Liver (tissue), 3 donors: Measurements from ENCODE around the gene DCP2.

Experiments used
- FOXA1 ChIP-seq: IDR thresholded peaks from 2 replicates; pipeline ENCODE4 v1.6.1; 2016; ENCODE audit warnings: antibody characterized with exemption
- GABPA ChIP-seq, 2 donors: IDR thresholded peaks in 1 of 2; conservative IDR thresholded peaks in 1 of 2; 2 replicates each; pipeline ENCODE4 v1.6.1; 2016; ENCODE audit warnings: antibody characterized with exemption in 2 of 2, mild to moderate bottlenecking in 1 of 2, moderate library complexity in 1 of 2
- JUND ChIP-seq, 2 donors: IDR thresholded peaks; 2 replicates each; pipeline ENCODE4 v1.6.1; 2016; ENCODE audit warnings: antibody characterized with exemption in 2 of 2
- RAD21 ChIP-seq, 2 donors: IDR thresholded peaks; 2 replicates each; pipeline ENCODE4 v1.6.1; 2016; ENCODE audit warnings: antibody characterized with exemption in 2 of 2, mild to moderate bottlenecking in 2 of 2
- SP1 ChIP-seq: IDR thresholded peaks from 2 replicates; pipeline ENCODE4 v1.6.1; 2018; ENCODE audit warnings: antibody characterized with exemption, mild to moderate bottlenecking
- YY1 ChIP-seq: IDR thresholded peaks from 2 replicates; pipeline ENCODE4 v1.6.1; 2016; ENCODE audit warnings: antibody characterized with exemption, mild to moderate bottlenecking
- TF ChIP-seq, protein P1 (sequence below): fragments of 150-350 bp; IDR thresholded peaks from 2 replicates; pipeline ENCODE4 v1.5.1; 2017; ENCODE audit warnings: improper control_type of control experiment, low read depth, low read length; ENCODE audit not compliant: missing input control
- TF ChIP-seq, protein P2 (sequence below): IDR thresholded peaks from 2 replicates; pipeline ENCODE4 v1.6.1; 2016; ENCODE audit warnings: antibody characterized with exemption, mild to moderate bottlenecking
- donor health status: healthy.
- donor health status: healthy.

DNA sequence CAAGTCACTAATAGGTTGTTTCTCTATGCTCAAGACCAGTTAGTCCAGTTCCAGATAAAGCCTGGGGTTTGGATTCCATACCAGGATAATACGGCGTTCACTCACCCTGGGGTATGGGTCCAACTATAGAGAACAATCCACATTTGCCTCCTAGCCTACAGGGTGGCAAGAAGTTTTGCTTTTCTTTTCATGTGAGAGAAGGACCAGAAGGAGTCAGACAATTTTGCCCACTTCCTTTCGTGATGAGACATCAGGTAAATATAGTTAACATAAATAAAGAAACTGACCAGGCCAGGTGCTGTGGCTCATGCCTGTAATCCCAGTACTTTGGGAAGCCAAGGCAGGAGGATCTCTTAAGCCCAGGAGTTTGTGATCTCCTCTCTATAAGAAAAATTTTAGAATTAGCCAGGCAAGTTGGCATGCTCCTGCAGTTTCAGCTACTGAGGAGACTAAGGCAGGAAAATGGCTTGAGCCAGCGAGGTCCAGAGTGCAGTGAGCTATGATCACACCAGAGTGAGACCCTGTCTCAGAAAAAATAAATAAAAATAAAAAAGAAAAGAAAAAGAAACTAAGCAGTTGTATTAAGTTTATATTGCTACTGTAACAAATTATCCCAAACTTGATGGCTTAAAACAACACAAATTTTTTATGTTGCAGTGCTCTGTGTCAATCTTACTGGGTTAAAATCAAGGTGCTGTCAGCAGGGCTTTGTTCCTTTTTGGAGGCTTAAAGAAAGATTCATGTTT, 47.1 kb upstream of the DCP2 start:
- TF ChIP-seq, protein P1, sequence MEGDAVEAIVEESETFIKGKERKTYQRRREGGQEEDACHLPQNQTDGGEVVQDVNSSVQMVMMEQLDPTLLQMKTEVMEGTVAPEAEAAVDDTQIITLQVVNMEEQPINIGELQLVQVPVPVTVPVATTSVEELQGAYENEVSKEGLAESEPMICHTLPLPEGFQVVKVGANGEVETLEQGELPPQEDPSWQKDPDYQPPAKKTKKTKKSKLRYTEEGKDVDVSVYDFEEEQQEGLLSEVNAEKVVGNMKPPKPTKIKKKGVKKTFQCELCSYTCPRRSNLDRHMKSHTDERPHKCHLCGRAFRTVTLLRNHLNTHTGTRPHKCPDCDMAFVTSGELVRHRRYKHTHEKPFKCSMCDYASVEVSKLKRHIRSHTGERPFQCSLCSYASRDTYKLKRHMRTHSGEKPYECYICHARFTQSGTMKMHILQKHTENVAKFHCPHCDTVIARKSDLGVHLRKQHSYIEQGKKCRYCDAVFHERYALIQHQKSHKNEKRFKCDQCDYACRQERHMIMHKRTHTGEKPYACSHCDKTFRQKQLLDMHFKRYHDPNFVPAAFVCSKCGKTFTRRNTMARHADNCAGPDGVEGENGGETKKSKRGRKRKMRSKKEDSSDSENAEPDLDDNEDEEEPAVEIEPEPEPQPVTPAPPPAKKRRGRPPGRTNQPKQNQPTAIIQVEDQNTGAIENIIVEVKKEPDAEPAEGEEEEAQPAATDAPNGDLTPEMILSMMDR, result no peak
- TF ChIP-seq JUND (IDR thresholded peaks at IDR 0.05) (no peak), SP1 (no peak), GABPA (IDR thresholded peaks at IDR 0.05 in 1 of 2, conservative IDR thresholded peaks at IDR 0.05 in 1 of 2) (no peak), FOXA1 (no peak), RAD21 (IDR thresholded peaks at IDR 0.05) (no peak), YY1 (no peak)
- TF ChIP-seq, protein P2, sequence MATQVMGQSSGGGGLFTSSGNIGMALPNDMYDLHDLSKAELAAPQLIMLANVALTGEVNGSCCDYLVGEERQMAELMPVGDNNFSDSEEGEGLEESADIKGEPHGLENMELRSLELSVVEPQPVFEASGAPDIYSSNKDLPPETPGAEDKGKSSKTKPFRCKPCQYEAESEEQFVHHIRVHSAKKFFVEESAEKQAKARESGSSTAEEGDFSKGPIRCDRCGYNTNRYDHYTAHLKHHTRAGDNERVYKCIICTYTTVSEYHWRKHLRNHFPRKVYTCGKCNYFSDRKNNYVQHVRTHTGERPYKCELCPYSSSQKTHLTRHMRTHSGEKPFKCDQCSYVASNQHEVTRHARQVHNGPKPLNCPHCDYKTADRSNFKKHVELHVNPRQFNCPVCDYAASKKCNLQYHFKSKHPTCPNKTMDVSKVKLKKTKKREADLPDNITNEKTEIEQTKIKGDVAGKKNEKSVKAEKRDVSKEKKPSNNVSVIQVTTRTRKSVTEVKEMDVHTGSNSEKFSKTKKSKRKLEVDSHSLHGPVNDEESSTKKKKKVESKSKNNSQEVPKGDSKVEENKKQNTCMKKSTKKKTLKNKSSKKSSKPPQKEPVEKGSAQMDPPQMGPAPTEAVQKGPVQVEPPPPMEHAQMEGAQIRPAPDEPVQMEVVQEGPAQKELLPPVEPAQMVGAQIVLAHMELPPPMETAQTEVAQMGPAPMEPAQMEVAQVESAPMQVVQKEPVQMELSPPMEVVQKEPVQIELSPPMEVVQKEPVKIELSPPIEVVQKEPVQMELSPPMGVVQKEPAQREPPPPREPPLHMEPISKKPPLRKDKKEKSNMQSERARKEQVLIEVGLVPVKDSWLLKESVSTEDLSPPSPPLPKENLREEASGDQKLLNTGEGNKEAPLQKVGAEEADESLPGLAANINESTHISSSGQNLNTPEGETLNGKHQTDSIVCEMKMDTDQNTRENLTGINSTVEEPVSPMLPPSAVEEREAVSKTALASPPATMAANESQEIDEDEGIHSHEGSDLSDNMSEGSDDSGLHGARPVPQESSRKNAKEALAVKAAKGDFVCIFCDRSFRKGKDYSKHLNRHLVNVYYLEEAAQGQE, result no peak
